D341Med (cell line): ENCODE data around the gene AKTIP.
"Not testable (repeated sequence)": the region's sequence is repeated elsewhere in the genome, so short reads cannot be mapped to it uniquely, and the experiment has no call there.

ENCODE experiments used
- DNase-seq: peaks from one replicate; pipeline ENCODE4 v3.0.0; 2012; ENCODE audit warnings: low spot score

The AKTIP gene

DNA sequence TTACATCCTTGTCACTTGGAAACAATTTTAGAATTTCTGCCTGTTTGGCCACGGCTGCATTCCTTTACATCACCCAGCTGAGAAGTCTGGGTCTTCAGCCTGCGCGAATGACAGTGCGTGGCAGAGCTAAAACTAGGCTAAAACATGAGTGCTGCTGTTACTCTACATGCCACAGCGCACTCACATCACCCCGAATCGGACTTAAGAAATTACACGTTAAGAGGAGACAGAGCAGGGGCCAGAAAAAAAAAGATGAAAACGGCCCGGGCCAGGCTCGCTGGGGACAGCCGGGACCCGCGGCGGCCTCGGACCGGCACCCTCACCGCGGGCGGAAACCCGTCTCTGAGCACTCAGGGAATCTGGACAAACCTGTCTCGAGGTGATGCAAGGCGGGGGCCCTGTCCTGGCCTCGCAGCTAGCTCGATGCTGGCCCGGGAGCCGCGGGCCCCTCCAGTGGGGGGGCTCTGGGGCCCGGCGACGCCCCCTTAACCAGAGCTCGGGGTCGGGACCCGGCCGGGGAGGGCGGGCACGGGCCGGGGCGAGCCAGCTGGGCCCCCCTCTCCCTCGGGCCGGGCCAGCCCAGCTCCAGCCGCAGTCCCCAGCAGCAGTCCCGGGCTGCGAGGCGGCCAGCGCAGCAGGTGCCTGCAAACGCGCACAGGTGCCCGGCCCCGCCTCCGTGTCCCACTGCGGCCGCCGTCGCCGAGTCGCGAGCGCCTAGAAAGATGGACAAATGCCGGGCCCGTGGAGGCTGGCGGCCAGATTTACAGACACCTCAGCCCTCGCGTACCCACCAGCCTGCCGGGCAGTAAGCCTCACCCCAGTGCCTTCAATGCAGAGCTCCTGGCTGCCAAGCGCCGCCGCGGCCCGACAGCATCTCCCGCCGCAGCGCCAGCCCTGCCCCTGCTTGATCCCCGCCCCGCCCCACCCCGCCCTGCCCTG is at the start of gene AKTIP:
Gene AKTIP (minus strand): TSS at position 879 of the 939 bp plus-strand sequence. CDS start 2,950 bp downstream, outside the sequence.
- DNase-seq, result peak; percentile 79

DNA sequence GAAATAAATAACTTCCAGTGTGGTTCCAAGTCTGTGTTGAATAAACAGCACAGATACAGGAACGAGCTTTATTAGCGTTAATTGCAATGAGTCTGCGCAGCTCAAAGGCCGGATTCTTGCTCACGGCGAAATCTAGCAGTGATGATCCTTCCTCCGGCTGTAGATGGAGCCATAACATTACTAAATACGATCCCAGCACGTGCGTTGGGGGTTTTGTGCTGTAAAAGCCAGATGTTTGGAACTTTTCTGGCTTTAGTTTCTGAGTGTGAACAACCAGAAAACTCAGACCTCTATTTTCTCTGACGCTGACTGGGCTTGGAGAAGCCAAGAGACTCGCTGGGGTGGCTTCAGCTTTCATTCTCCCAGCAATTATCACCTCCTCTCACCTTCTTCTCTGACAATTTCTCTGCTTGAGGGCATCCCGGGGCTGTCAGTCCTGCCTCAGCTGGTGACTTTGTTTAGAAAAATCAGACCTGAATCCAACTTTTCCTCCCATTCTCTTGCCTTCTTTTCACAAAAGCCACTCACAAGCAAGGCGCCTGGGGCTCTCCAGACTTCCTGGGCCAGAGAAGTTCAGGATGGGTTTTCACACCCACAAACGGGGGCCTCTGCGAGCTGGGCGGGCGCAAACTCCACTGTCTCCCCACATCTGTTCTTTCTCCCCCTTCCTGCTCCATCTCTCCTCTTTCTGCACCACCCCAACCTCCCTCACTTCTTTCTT is 47.1 kb upstream of the AKTIP start:
- peak; percentile 82 for DNase-seq

DNA sequence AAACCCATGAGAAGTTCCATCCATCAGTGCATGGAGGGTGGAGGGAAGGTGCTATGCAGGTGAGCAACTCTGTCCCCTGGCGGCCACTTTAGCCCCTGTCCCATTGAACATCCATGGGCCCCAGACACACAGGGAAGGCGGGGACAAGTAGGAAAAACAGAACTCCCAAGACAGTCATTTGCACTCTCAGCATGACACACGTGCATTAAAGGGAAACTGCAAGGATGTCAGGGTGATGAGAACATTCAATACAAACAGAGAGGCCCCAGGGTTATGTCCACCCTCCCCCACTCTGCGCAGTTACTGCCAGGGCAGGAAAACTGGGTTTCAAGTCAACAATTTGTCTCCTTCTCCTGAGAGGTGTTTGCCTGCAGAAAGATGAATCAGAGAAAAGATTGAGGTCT is 44.0 kb upstream of the AKTIP start:
- DNase-seq, result no peak

DNA sequence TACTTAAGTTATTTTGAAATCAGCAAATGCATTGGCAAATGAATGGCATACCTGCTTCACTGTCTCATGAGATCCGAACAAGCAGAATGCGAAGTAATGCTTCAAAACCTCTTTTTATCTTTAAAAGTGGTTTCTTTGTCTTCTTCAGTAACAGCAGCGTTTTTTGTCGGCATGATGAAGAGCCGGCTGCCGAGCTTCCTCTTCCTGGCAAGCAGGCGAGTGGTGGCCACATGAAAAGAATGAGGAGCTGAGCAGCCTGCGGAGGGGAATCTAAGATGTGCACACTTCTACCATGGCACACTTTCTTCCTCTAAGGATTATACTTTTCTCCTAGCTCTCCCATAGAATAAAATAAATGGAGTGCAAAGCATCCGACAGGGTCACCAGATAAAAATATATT is 42.4 kb upstream of the AKTIP start:
- DNase-seq, result no peak

DNA sequence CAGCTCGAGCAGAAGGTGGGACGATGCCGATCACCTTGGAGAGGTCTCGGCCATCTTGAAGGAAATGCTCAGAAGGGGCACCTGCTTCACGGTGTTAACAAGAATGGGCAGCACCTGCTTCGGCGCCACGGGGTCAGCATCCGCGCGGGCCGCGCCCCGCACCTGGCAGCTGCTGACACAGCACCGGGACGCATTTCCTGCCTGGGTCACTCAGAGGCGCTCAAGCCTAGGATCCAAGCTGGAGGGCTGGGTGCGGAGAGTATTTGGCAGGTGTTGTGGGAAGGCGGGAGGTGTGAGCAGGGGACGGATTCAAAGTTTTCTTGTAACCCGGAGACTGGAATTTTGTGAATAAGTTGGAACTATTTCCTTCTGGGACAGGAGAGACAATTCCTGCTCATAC is 39.3 kb upstream of the AKTIP start:
- DNase-seq, result no peak

GRCh38 chr16:53541326-53541725 is 38.3 kb upstream of the AKTIP start:
- DNase-seq, result no peak

GRCh38 chr16:53539759-53540718 is 37.0 kb upstream of the AKTIP start:
- not testable (repeated sequence) for DNase-seq

DNA sequence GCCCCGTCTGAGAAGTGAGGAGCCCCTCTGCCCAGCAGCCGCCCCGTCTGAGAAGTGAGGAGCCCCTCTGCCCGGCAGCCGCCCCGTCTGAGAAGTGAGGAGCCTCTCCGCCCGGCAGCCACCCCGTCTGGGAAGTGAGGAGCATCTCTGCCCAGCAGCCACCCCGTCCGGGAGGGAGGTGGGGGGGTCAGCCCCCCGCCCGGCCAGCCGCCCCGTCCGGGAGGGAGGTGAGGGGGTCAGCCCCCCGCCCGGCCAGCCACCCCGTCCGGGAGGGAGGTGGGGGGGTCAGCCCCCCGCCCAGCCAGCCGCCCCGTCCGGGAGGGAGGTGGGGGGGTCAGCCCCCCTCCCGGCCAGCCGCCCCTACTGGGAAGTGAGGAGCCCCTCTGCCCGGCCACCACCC is 36.3 kb upstream of the AKTIP start:
- DNase-seq, result not testable (repeated sequence)

DNA sequence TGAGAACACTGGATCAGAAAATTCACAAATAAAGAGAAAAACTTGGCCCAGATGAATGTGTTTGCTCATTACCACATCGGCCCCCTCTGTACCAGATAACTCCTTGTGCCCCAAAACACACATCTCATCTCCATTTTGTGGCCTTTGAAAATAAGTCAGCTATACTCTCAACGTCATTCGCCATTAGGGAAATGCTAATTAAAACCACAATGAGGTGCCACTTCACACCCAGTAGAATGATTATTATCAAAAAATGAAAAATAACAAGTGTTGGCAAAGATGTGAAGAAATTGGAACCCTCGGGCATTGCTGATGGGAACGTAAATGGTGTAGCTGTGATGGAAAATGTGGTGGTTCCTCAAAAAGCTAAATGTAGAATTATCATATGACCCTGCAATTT is 34.6 kb upstream of the AKTIP start:
- no peak for DNase-seq

DNA sequence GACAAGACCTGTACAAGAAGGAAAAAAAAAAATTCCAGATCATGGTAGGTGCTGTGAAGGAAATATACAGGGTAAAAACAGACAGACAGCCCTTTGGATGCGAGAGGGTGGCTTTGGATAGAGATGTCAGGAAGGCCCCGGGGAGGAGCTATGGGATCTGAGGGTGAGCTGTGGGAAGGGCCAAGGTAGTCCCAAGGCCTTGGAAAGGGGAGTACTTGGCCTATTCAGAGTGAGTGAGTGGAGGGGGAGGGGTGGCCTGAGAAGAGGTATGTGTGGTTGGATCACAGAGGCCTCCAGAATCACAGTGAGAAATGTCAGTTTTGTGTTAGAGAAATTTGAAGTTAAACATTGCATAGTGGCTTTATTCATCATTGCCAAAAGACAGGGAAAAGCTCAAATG is 31.2 kb upstream of the AKTIP start:
- no peak for DNase-seq

DNA sequence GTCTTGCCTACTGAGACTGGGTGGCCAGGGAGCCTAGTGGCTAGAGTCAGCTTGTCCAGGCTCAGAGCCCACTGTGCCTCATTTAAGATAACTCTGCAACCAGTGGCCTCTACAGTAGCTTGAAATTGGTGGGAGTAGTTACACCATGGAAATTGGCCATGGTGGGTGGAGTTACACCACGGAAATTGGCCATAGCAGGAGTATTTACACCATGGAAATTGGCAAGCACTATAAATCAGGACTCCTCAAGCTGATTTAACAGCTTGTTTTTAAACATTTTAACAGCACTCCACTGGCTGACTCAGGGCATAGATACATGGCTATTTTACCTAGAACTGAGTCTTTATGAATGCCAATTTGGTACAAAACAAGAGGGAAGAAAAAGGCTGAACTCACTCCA is 27.7 kb upstream of the AKTIP start:
- DNase-seq, result no peak

DNA sequence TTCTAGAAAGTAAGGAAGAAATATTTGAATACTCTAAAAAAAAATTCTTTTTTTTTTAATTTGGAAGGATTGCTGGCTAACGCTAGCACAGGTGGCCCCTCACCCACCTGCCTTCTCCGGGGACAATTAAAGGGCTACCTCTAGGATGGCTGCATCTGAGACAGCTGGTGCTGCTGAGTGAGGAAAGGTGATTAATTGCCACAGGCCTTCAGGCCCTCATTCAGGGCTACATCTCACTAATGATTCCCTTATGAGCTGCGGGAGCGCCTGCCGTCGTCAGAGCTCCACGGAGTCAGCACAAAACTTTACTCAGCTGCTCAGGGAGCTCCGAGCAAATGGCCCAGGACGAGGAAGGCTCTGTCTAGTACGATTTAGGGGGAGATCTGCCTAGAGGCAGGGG is 27.0 kb upstream of the AKTIP start:
- DNase-seq, result no peak

- no peak for DNase-seq
These were observed 26.5 kb upstream of the AKTIP start for GRCh38 chr16:53529513-53529912.

DNA sequence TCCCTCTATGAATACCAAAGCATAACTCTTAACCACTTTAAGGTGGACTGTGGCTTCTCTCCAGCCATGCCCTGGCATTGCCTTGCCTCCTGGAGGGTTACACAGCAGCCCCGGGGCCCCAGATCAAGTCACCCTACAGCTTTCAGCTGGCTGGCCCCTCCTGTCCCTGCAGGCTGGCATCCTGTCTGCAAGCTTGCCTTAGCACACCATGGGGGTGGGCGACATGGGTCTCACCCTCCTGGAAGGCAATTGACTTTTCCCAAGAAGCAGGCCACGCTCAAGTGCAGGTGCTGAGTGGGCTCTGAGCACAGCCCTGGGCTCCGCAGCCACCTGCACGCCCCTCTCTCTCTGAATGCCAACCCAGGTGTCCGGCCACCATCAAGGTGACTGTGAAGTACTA is 25.8 kb upstream of the AKTIP start:
- no peak for DNase-seq

GRCh38 chr16:53523971-53524548 is 21.1 kb upstream of the AKTIP start:
- no peak for DNase-seq

- no peak for DNase-seq
These were observed 20.3 kb upstream of the AKTIP start for GRCh38 chr16:53523126-53523804.

DNA sequence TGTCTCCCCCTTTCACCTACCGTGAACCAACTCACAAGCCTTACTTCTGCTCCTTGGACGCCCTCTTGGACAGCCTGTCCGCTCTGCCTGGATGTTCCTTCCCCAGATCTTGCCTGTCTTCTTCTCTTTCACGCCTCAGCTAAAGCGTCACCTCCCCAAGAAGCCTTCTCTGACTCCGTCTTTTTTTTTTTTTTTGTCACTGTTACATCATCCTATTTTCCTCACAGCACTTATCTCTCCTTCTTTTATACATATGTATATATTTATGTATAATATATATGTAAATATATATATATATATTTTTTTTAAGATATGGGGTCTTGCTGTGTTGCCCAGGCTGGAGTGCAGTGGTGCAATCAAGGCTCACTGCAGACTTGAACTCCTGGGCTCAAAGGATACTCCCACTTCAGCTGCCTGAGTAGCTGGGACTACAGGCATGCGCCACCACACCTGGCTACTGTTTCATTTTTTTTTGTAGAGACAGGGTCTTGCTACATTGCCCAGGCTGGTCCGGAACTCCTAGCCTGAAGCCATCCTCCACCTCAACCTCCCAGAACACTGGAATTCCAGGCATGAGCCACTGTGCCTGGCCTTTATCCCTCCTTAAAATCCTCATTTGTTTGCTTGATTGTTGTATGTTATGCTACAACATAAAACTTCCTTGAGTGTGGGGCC is 16.5 kb upstream of the AKTIP start:
- DNase-seq, result no peak

- no peak for DNase-seq
These were observed 15.8 kb upstream of the AKTIP start for GRCh38 chr16:53518550-53519416.

DNA sequence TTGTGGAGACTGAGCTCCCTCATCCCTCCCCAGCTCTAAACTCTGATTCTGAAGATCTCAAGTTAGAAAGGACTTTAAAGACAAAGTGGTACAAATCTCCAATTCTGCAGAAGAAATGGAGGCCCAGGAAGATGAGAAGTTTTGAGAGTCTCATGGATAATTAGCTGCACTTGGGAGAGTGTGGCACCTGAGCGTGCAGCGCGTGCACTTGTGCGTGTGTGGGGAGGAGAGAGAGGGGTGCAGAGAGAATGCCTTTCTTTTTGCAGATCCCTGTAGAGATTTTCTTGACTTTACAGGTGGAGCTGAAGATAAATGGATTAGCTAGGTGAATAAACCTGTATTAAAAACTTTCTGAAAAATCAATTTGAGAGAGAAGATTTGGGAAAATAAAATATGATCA is 14.8 kb upstream of the AKTIP start:
- no peak for DNase-seq

GRCh38 chr16:53515811-53516210 is 12.8 kb upstream of the AKTIP start:
- no peak for DNase-seq
